H1 (cell line): ENCODE results near the gene NDUFA8. TPM values are rescaled to one million over a fixed set of nuclear protein-coding genes. Genes with fewer than 3 reads are reported as not detected.

Experiments
- CTCF ChIA-PET: fragments of 300-600 bp; sonication (Branson Sonifier 250); formaldehyde crosslinking; loops from one replicate; lab custom pipeline; 2021; ENCODE audit not compliant: partially characterized antibody; lab: Charles Lee
- POLR2A ChIA-PET: fragments of 300-600 bp; sonication (Branson Sonifier 250); formaldehyde crosslinking; loops from one replicate; lab custom pipeline; 2021; ENCODE audit warnings: inconsistent platforms; ENCODE audit not compliant: partially characterized antibody; lab: Charles Lee
- DNase-seq, 2 experiments: peaks; one replicate each; pipeline versions ENCODE4 v3.0.0 to v3.0.0-alpha.2; 2010 to 2022; ENCODE audit warnings: low spot score in 2 of 2, low read depth in 1 of 2, mixed read lengths in 1 of 2
- FAIRE-seq: peaks from 2 replicates; lab custom pipeline; 2011; peaks lifted over from hg19 to GRCh38; lab: Jason Lieb, UNC
- H2AFZ ChIP-seq: 2 replicates; pipeline ENCODE4 v1.8.1; 2012; ENCODE audit warnings: low read length, inconsistent platforms
- H2AK5ac ChIP-seq: 2 replicates; pipeline ENCODE4 v1.6.1; 2013; ENCODE audit warnings: low read depth, low read length
- H2BK120ac ChIP-seq: replicated peaks from 2 replicates; pipeline ENCODE3; 2013; ENCODE audit warnings: low read depth, low read length, inconsistent platforms
- H2BK12ac ChIP-seq: 2 replicates; pipeline ENCODE4 v1.6.1; 2013; ENCODE audit warnings: low read depth, low read length
- H2BK15ac ChIP-seq: 2 replicates; pipeline ENCODE4 v1.6.1; 2013; ENCODE audit warnings: low read length
- H2BK20ac ChIP-seq: 2 replicates; pipeline ENCODE4 v1.6.1; 2013; ENCODE audit warnings: low read length
- H2BK5ac ChIP-seq: 2 replicates; pipeline ENCODE4 v1.6.1; 2013; ENCODE audit warnings: low read depth, low read length
- H3K14ac ChIP-seq: 2 replicates; pipeline ENCODE4 v1.6.1; 2013; ENCODE audit warnings: inconsistent platforms; ENCODE audit not compliant: insufficient read length
- H3K18ac ChIP-seq: 2 replicates; pipeline ENCODE4 v1.6.1; 2013; ENCODE audit warnings: low read length; ENCODE audit errors: extremely low read depth
- H3K23ac ChIP-seq: 2 replicates; pipeline ENCODE4 v1.6.1; 2013; ENCODE audit warnings: inconsistent platforms; ENCODE audit not compliant: insufficient read length
- H3K23me2 ChIP-seq: 2 replicates; pipeline ENCODE4 v1.6.1; 2013; ENCODE audit warnings: low read depth, low read length
- H3K27ac ChIP-seq: 2 replicates; pipeline ENCODE4 v1.6.1; 2011; ENCODE audit warnings: low read depth, low read length, inconsistent platforms
- H3K27me3 ChIP-seq, 4 experiments: replicated peaks in 1 of 4; 1 replicate in 1 of 4; 2 replicates in 3 of 4; pipeline versions ENCODE4 v1.6.1 to v1.8.1; 2011 to 2013; ENCODE audit warnings: low read length in 3 of 4, mild to moderate bottlenecking in 3 of 4, inconsistent platforms in 2 of 4, mixed read lengths in 2 of 4, moderate library complexity in 1 of 4; ENCODE audit not compliant: control insufficient read depth in 3 of 4, insufficient read depth in 3 of 4; ENCODE audit errors: extremely low read depth in 1 of 4
- H3K36me3 ChIP-seq, 4 experiments: 2 replicates each; pipeline versions ENCODE4 v1.6.1 to v1.8.1; 2011 to 2013; ENCODE audit warnings: mild to moderate bottlenecking in 4 of 4, low read length in 3 of 4, moderate library complexity in 2 of 4, control low read depth in 1 of 4, inconsistent platforms in 1 of 4; ENCODE audit not compliant: insufficient read depth in 4 of 4, control insufficient read depth in 2 of 4
- H3K4ac ChIP-seq: replicated peaks from 2 replicates; pipeline ENCODE3; 2013; ENCODE audit warnings: low read length, low read depth, mixed read lengths, inconsistent platforms; ENCODE audit not compliant: insufficient read length
- H3K4me1 ChIP-seq, 4 experiments: replicated peaks in 1 of 4; 1 replicate in 1 of 4; 2 replicates in 3 of 4; pipeline versions ENCODE4 v1.6.1 to v1.8.1; 2011 to 2013; ENCODE audit warnings: low read length in 3 of 4, inconsistent platforms in 2 of 4, mixed read lengths in 1 of 4; ENCODE audit not compliant: insufficient read depth in 4 of 4, control insufficient read depth in 3 of 4
- H3K4me2 ChIP-seq, 2 experiments: 2 replicates each; pipeline versions ENCODE4 v1.6.1 to v1.8.1; 2011 to 2013; ENCODE audit warnings: low read depth in 2 of 2, low read length in 2 of 2, control low read depth in 1 of 2, inconsistent platforms in 1 of 2, mild to moderate bottlenecking in 1 of 2; ENCODE audit not compliant: insufficient read depth in 1 of 2
- H3K4me3 ChIP-seq, 4 experiments: fragments of 200-600, 300-600 bp in 1 of 4; sonication (generic), shearing (Covaris generic), sonication (Bioruptor Twin) in 1 of 4; 2 replicates each; pipeline versions ENCODE4 v1.5.1 to v1.8.1; 2011 to 2016; ENCODE audit warnings: low read length in 4 of 4, low read depth in 3 of 4, control low read depth in 2 of 4, inconsistent platforms in 2 of 4, mild to moderate bottlenecking in 2 of 4, mixed read lengths in 1 of 4, moderate library complexity in 1 of 4; ENCODE audit not compliant: insufficient read depth in 2 of 4; ENCODE audit errors: extremely low read depth in 1 of 4
- H3K56ac ChIP-seq: replicated peaks from 2 replicates; pipeline ENCODE3; 2013; ENCODE audit warnings: low read depth, mild to moderate bottlenecking, mixed read lengths, low read length, inconsistent platforms; ENCODE audit not compliant: insufficient read length
- H3K79me1 ChIP-seq: 2 replicates; pipeline ENCODE4 v1.6.1; 2013; ENCODE audit warnings: low read depth, low read length, control low read depth
- H3K79me2 ChIP-seq, 2 experiments: 2 replicates each; pipeline versions ENCODE4 v1.6.1 to v1.8.1; 2012 to 2013; ENCODE audit warnings: low read length in 2 of 2, mild to moderate bottlenecking in 2 of 2, inconsistent platforms in 1 of 2; ENCODE audit not compliant: insufficient read depth in 2 of 2, control insufficient read depth in 1 of 2
- H3K9ac ChIP-seq, 4 experiments: replicated peaks in 1 of 4; 1 replicate in 1 of 4; 2 replicates in 3 of 4; pipeline versions ENCODE4 v1.6.1 to v1.8.1; 2011 to 2013; ENCODE audit warnings: low read depth in 3 of 4, low read length in 3 of 4, control low read depth in 2 of 4, mild to moderate bottlenecking in 2 of 4, moderate library complexity in 2 of 4, inconsistent platforms in 1 of 4; ENCODE audit errors: extremely low read depth in 1 of 4
- H3K9me3 ChIP-seq, 2 experiments: 2 replicates each; pipeline versions ENCODE4 v1.6.1 to v1.8.1; 2012 to 2013; ENCODE audit warnings: mild to moderate bottlenecking in 2 of 2, moderate library complexity in 2 of 2, control low read depth in 1 of 2, inconsistent platforms in 1 of 2, low read depth in 1 of 2, low read length in 1 of 2, mixed read lengths in 1 of 2; ENCODE audit not compliant: insufficient read depth in 2 of 2
- H4K20me1 ChIP-seq, 2 experiments: replicated peaks in 1 of 2; 2 replicates each; pipeline versions ENCODE3 to v1.8.1; 2011 to 2013; ENCODE audit warnings: inconsistent platforms in 2 of 2, low read length in 2 of 2, mild to moderate bottlenecking in 1 of 2; ENCODE audit not compliant: insufficient read depth in 2 of 2, control insufficient read depth in 1 of 2
- H4K5ac ChIP-seq: 2 replicates; pipeline ENCODE4 v1.6.1; 2013; ENCODE audit warnings: low read length, low read depth, mixed read lengths, inconsistent platforms; ENCODE audit not compliant: insufficient read length
- H4K8ac ChIP-seq: 2 replicates; pipeline ENCODE4 v1.8.0; 2013; ENCODE audit warnings: mild to moderate bottlenecking, moderate library complexity, low read length, inconsistent platforms; ENCODE audit not compliant: insufficient read depth; ENCODE audit errors: extremely low read depth
- H4K91ac ChIP-seq: replicated peaks from 2 replicates; pipeline ENCODE3; 2013; ENCODE audit warnings: low read length, mixed read lengths, inconsistent platforms; ENCODE audit not compliant: insufficient read length
- CEBPB ChIP-seq: IDR thresholded peaks from 2 replicates; pipeline ENCODE4 v1.6.1; 2012; ENCODE audit warnings: low read depth, low read length
- CHD1 ChIP-seq: IDR thresholded peaks from 2 replicates; pipeline ENCODE4 v1.6.1; 2012; ENCODE audit warnings: low read depth, low read length, improper control_type of control experiment
- CTBP2 ChIP-seq: IDR thresholded peaks from 2 replicates; pipeline ENCODE4 v1.7.0; 2011; ENCODE audit warnings: borderline replicate concordance, mild to moderate bottlenecking, moderate library complexity, mixed read lengths, low read length; ENCODE audit not compliant: insufficient read depth, insufficient read length
- KDM5A ChIP-seq: fragments of 200-600 bp; IDR thresholded peaks from 2 replicates; pipeline ENCODE4 v1.7.1; 2012; ENCODE audit warnings: mild to moderate bottlenecking, low read length, inconsistent platforms, mixed read lengths
- RXRA ChIP-seq: IDR thresholded peaks from 2 replicates; pipeline ENCODE4 v1.6.1; 2011; ENCODE audit warnings: low read depth, mild to moderate bottlenecking, low read length, moderate library complexity; ENCODE audit not compliant: insufficient read depth
- TAF7 ChIP-seq: optimal IDR thresholded peaks from 2 replicates; pipeline ENCODE3; 2011; ENCODE audit warnings: low read depth, mild to moderate bottlenecking, inconsistent platforms, low read length, moderate library complexity, borderline replicate concordance
- WGBS, 2 experiments: shearing (Covaris generic) in 1 of 2; methylation state at CpG; one replicate each; pipeline versions ENCODE4 v1.1.6 to v1.1.7; 2013 to 2015; ENCODE audit warnings: low lambda C conversion rate in 2 of 2, mixed read lengths in 2 of 2, inconsistent platforms in 1 of 2, low coverage in 1 of 2, missing lambda C conversion rate in 1 of 2; ENCODE audit not compliant: insufficient replicate concordance in 2 of 2, insufficient coverage in 1 of 2, insufficient read length in 1 of 2; ENCODE audit errors: extremely low coverage in 1 of 2, missing lambda C conversion rate in 1 of 2; 5-methylcytosine and 5-hydroxymethylcytosine counted together
- polyA plus RNA-seq, 7 experiments: library from polyadenylated mRNA; depleted of rRNA in 3 of 7; stranded (reverse) in 5 of 7; unstranded in 2 of 7; fragments of >200 nt in 5 of 7; fragments of 200-250 nt in 2 of 7; gene quantifications; 1 replicate in 5 of 7; 2 replicates in 1 of 7; 4 replicates in 1 of 7; pipeline versions ENCODE4 v1.2.1 to v1.2.3, GENCODE V29; 2011 to 2013; ENCODE audit warnings: missing spikeins in 2 of 7, mixed read lengths in 2 of 7
- total RNA-seq: library from RNA; stranded (reverse); fragmentation: NEBNext Ultra II Directional; extraction: Animal tissue kit (Norgen Biotek cat#: 25700); gene quantifications from 2 replicates; pipeline ENCODE4 v1.2.1, GENCODE V29; 2021

Gene NDUFA8
- total and polyA plus RNA-seq, 2 of the 8 experiments (the other 6 are each of a cell fraction or from before 2014, with no cell fraction given), result 61.0 to 73.8 TPM

GRCh38 chr9:122124048-122124447 lies 35.5 kb downstream of the NDUFA8 start:
- Histone ChIP-seq H2BK12ac (no peak overlapping the region), H3K56ac (no peak overlapping the region), H2BK20ac (no peak overlapping the region), H4K20me1 (no peaks in the 10 kb centered on the region), H2AK5ac (no peak overlapping the region), H4K91ac (no peak overlapping the region), H3K4me2 (no peak overlapping the region), H3K14ac (no peak overlapping the region), H3K9me3 (no peaks in the 10 kb centered on the region), H2AFZ (no peak overlapping the region), H3K27me3 (peaks cover 9 to 26% (median 24%) of the 10 kb centered on the region in 4 experiments), H2BK120ac (no peak overlapping the region), H3K9ac (no peak overlapping the region), H3K4ac (no peak overlapping the region), H3K79me1 (no peaks in the 10 kb centered on the region), H3K23me2 (peaks cover 6% of the 10 kb centered on the region; the same call in 1 of the 2 replicates), H3K79me2 (no peaks in the 10 kb centered on the region), H3K23ac (no peak overlapping the region), H3K18ac (no peak overlapping the region), H3K27ac (no peak overlapping the region), H4K8ac (no peak overlapping the region), H4K5ac (no peak overlapping the region), H3K36me3 (no peaks in the 10 kb centered on the region), H3K4me1 (peaks cover 0 to 10% (median 3%) of the 10 kb centered on the region in 4 experiments; a peak in 6 of 7 replicates), H3K4me3 (no peak overlapping the region), H2BK5ac (no peak overlapping the region), H2BK15ac (0 out of 2 replicates have a peak overlapping the region, but pooled peaks have one; percentile 16)
- no peak for FAIRE-seq
- no peak for DNase-seq
- 83% methylated on average over 1 of the region's 1 CpG; no CpG with 5 or more reads in 1 of the 2 experiments for WGBS, 2 experiments
- ChIA-PET CTCF (interaction anchor here (0.9 to 15.6 kb wide), 38 partner anchors 12 to 686 kb away, joined by 3 to 544 read pairs (median 8); partner anchors contain the start of genes LHX6, MORN5, MRRF and NDUFA8), POLR2A (interaction anchor here (1.3 to 1.5 kb wide), 2 partner anchors 25 to 222 kb away, joined by 3 read pairs; no protein-coding TSS in a partner anchor)
- TF ChIP-seq KDM5A (no peak), CEBPB (no peak), CTBP2 (no peak), RXRA (no peak), TAF7 (no peak), CHD1 (no peak)
